Measurements from ENCODE around the gene C1QTNF8.

Gene C1QTNF8

DNA sequence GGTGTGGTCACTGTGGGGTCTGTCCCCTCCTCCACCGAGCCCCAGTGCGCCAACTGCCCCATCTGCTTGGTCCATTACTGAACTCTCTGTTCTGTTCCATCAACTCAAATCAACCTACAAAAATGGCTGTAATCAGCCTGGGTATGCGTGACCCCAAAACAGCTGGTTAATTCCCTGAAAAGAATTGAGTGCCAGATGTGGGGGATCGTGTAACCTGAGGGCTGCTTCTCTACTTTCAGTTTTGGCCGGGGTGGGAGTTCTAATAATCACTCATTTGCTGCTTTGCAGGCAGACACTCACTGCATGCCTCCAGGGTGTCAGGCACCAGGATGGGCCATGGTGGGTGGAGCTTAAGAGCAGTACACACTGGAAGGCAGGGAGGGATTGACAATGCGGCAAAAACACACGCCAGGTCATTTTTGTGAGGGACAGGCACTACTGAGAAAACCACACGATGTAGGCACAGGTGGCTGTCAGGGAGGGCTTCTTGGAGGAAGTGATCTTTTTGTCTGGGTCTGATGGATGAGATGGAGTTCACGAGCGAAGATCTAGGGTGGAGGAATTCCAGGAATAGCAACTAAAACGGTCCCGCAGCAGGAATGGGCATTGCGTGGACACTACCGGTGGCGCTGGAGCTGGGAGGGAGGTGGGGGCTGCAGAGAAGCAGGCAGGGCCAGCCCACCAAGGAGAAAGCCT, 53.8 kb downstream of the C1QTNF8 start:
- TF ChIP-seq, protein P1, sequence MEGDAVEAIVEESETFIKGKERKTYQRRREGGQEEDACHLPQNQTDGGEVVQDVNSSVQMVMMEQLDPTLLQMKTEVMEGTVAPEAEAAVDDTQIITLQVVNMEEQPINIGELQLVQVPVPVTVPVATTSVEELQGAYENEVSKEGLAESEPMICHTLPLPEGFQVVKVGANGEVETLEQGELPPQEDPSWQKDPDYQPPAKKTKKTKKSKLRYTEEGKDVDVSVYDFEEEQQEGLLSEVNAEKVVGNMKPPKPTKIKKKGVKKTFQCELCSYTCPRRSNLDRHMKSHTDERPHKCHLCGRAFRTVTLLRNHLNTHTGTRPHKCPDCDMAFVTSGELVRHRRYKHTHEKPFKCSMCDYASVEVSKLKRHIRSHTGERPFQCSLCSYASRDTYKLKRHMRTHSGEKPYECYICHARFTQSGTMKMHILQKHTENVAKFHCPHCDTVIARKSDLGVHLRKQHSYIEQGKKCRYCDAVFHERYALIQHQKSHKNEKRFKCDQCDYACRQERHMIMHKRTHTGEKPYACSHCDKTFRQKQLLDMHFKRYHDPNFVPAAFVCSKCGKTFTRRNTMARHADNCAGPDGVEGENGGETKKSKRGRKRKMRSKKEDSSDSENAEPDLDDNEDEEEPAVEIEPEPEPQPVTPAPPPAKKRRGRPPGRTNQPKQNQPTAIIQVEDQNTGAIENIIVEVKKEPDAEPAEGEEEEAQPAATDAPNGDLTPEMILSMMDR (conservative IDR thresholded peaks at IDR 0.05) = no peak
- no peak overlapping the region for H3K27ac ChIP-seq

DNA sequence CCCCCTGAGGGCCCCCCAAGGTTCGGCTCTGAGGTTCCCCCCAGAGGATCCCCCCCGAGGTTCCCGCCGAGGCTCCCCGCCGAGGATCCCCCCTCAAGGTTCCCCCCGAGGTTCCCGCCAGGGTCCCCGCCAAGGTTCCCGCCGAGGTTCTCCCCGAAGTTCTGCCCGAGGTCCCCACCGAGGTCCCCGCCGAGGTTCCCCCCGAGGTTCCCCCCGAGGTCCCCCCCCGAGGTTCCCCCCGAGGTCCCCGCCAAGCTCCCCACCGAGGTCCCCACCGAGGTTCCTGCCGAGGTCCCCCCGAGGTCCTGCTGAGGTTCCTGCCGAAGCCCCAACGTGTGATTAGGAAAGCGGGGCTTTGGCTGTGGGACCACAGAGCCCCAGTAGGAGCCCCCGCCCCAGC, 55.7 kb downstream of the C1QTNF8 start:
- TF ChIP-seq, protein P1 (conservative IDR thresholded peaks at IDR 0.05) = no peak
- no peak overlapping the region for H3K27ac ChIP-seq

DNA sequence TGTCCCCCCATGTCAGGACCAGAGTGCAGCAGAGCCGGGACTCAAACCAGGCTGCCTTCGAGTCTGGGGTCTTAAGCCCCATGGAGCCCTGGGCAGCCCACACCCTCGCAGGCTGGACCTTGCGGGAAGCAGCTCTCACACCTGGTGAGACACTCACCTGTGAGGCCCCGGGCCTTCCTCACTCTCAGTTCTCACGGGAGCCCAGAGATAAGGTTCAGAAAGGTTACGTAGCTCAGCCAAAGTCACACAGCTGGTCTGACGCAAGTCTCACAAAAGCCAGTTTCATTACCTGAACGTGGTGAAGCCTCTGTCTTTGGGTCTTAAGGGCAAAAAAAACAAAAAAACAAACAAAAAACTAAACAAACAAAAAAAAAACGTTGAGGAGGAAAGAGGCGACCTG, 56.3 kb downstream of the C1QTNF8 start:
- no peak overlapping the region for H3K27ac ChIP-seq
- TF ChIP-seq, protein P1 (conservative IDR thresholded peaks at IDR 0.05) = no peak

GRCh38 chr16:1038932-1039331, 57.1 kb downstream of the C1QTNF8 start:
- no peak overlapping the region for H3K27ac ChIP-seq
- TF ChIP-seq, protein P1 (conservative IDR thresholded peaks at IDR 0.05) = no peak

Measured in VCaP (cell line).